ENCODE results near the gene LPIN2. TPM values are rescaled to one million over a fixed set of nuclear protein-coding genes. Genes with fewer than 3 reads are reported as not detected.

LPIN2 gene
- total and polyA plus RNA-seq, 7 experiments from 2014 or later = 58.8 to 133 (median 73.1) TPM

DNA sequence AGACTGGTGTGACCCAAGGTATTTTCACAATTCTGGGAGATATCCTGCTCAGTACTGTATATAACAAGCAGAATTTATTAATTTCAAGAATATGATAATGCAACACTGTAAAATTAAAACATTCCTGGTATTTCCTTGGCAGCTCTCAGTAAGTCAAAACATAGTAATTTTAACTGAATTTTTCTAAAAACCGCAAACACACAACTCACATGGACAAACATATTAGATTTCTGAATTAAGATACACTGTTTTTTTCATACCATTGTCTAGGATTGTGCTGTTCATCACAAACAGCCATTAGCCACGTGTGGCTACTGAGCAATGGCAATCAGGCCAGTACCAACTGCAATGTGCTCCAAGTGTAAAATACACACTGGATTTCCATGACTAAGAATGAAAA lies 29.6 kb downstream of the LPIN2 start:
- peak overlapping the region; percentile 78 to 94 (median 84) for H3K4me3 Mint-ChIP-seq
- intact Hi-C loops (cut with micrococcal nuclease) = loop anchor here in 1 of 2 donors (2.0 to 5.0 kb wide), 2 partner anchors 264 to 469 kb away; partner anchors contain the start of genes MYL12A and TGIF1
- H3K9me3 ChIP-seq (ENCODE audit: control insufficient read depth in 2 of 3, low read length in 3 of 3) = no peaks in the 10 kb centered on the region
- H3K27me3 ChIP-seq (ENCODE audit: control insufficient read depth in 2 of 2, insufficient read depth in 2 of 2, low read length in 2 of 2) = no peaks in the 10 kb centered on the region
- H3K4me1 Mint-ChIP-seq = peaks cover 45 to 79% (median 72%) of the 10 kb centered on the region in 7 donors
- ChIA-PET POLR2A (interaction anchor here (0.6 to 8.9 kb wide), 23 partner anchors 10 to 476 kb away, joined by 3 to 151 read pairs (median 5); partner anchors contain the start of genes LPIN2 and SMCHD1), CTCF (interaction anchor here (0.6 to 8.7 kb wide), 15 partner anchors 11 to 263 kb away, joined by 3 to 150 read pairs (median 6); no protein-coding TSS in a partner anchor)
- no peak overlapping the region for H3K4me3 ChIP-seq (ENCODE audit: low read length)
- no peaks in the 10 kb centered on the region for H3K36me3 ChIP-seq (ENCODE audit: control insufficient read depth in 2 of 3, insufficient read depth in 3 of 3, low read length in 3 of 3)
- peak overlapping the region; percentile 88 to 98 (median 94) for H3K27ac Mint-ChIP-seq
- H3K27ac ChIP-seq (ENCODE audit: low read depth, low read length) = peak overlapping the region; percentile 76
- peaks cover 0 to 33% (median 6%) of the 10 kb centered on the region in 5 donors for H3K36me3 Mint-ChIP-seq
- H3K9me3 Mint-ChIP-seq = no peaks in the 10 kb centered on the region
- ATAC-seq (no peak), DNase-seq (no peak)
- no peaks in the 10 kb centered on the region for H3K27me3 Mint-ChIP-seq
- H3K4me1 ChIP-seq (ENCODE audit: control insufficient read depth in 2 of 2, insufficient read depth in 2 of 2, low read length in 2 of 2) = peaks cover 43 to 53% of the 10 kb centered on the region in 2 donors

DNA sequence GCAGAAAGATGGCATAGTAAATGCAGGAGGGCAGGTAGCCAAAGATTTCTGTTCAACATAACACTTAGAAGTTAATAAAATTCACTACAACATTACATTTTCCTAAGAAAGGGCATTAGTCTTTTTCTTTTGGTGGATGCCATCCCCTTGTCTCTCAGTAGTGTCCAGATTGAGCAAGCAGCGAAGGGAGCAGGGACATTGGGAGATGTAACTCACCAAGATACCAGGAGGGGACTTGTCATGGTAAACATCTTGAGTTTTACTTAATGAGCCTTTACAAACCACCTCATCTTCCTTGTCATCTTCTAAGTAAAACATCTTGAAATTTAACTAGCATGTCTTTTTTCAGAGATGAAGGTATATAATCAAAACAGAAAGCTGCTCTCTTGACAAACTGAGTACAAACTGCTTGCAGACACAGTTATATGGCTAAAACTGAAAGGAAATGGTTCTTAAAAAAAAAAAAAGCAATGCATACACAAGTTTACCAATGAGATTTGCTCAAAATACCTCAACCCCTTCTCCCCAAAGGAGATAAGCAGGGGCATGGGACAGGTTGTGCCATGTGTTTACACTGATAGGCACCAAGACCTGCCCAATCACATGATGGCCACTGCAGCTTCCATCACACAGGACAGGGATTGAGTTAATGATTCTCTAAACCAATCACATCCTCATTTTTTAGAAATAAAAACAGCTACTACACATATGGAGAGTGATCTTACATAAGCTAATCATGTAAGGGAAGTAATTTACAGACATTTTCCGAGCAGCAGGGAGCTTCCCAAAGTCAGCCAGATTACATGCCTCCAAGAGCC lies 30.3 kb downstream of the LPIN2 start:
- Histone ChIP-seq H3K4me1 (ENCODE audit: control insufficient read depth in 2 of 2, insufficient read depth in 2 of 2, low read length in 2 of 2) (peaks cover 49 to 55% of the 10 kb centered on the region in 2 donors), H3K36me3 (ENCODE audit: control insufficient read depth in 2 of 3, insufficient read depth in 3 of 3, low read length in 3 of 3) (no peaks in the 10 kb centered on the region), H3K27me3 (ENCODE audit: control insufficient read depth in 2 of 2, insufficient read depth in 2 of 2, low read length in 2 of 2) (no peaks in the 10 kb centered on the region), H3K9me3 (ENCODE audit: control insufficient read depth in 2 of 3, low read length in 3 of 3) (no peaks in the 10 kb centered on the region), H3K27ac (ENCODE audit: low read depth, low read length) (peak overlapping the region; percentile 76), H3K4me3 (ENCODE audit: low read length) (peak overlapping the region; percentile 69)
- DNase-seq = peak in 6 of 9 donors; percentile 32 to 60 (median 46)
- no peaks in the 10 kb centered on the region for H3K27me3 Mint-ChIP-seq
- peak; percentile 16 for ATAC-seq
- no peaks in the 10 kb centered on the region for H3K9me3 Mint-ChIP-seq
- peaks cover 46 to 80% (median 73%) of the 10 kb centered on the region in 7 donors for H3K4me1 Mint-ChIP-seq
- ChIA-PET CTCF (interaction anchor here (0.6 to 8.7 kb wide), 16 partner anchors 12 to 263 kb away, joined by 3 to 150 read pairs (median 6); no protein-coding TSS in a partner anchor), POLR2A (interaction anchor here (0.6 to 8.9 kb wide), 27 partner anchors 11 to 476 kb away, joined by 3 to 151 read pairs (median 5); partner anchors contain the start of genes LPIN2 and SMCHD1)
- intact Hi-C loops (cut with micrococcal nuclease) = loop anchor here (1.0 to 5.0 kb wide), 3 partner anchors 22 to 470 kb away; partner anchors contain the start of genes MYL12A (in 1 of the 2) and TGIF1 (in 1 of the 2)
- peak overlapping the region; percentile 88 to 98 (median 94) for H3K27ac Mint-ChIP-seq
- peaks cover 0 to 32% (median 3%) of the 10 kb centered on the region in 5 donors for H3K36me3 Mint-ChIP-seq
- peak overlapping the region; percentile 78 to 94 (median 84) for H3K4me3 Mint-ChIP-seq

DNA sequence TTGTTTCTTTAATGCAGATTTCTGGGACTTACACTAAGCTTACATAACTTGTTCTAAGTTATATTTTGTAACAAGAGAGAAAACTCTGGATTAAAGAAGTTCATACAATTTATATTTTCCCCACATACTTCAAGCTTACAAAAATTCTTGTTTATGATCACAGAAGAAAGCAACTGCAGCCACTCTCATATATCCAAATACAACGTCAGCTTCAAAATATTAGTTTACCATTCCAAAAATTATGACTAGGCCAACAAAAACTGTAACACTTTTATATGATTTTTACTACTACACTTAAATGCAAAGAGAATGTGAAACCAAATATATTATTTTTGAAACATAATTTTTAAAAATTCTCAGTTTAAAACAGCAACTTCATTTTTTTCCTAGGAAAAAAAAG lies 30.9 kb downstream of the LPIN2 start:
- Mint-ChIP-seq H3K4me3 (peak overlapping the region; percentile 78 to 94 (median 84)), H3K27ac (peak overlapping the region; percentile 88 to 98 (median 94)), H3K27me3 (no peaks in the 10 kb centered on the region), H3K4me1 (peaks cover 51 to 82% (median 74%) of the 10 kb centered on the region in 7 donors), H3K9me3 (no peaks in the 10 kb centered on the region), H3K36me3 (peaks cover 0 to 34% (median 6%) of the 10 kb centered on the region in 5 donors)
- ChIA-PET POLR2A (interaction anchor here (0.6 to 8.9 kb wide), 12 partner anchors 10 to 467 kb away, joined by 4 to 151 read pairs (median 6); no protein-coding TSS in a partner anchor), CTCF (interaction anchor here (0.6 to 8.7 kb wide), 9 partner anchors 12 to 264 kb away, joined by 3 to 150 read pairs (median 9); no protein-coding TSS in a partner anchor)
- no peaks in the 10 kb centered on the region for H3K36me3 ChIP-seq (ENCODE audit: control insufficient read depth in 2 of 3, insufficient read depth in 3 of 3, low read length in 3 of 3)
- DNase-seq (no peak), ATAC-seq (no peak)
- intact Hi-C loops (cut with micrococcal nuclease) = loop anchor here (1.0 to 5.0 kb wide), 3 partner anchors 22 to 470 kb away; partner anchors contain the start of genes MYL12A (in 1 of the 2) and TGIF1 (in 1 of the 2)
- H3K4me1 ChIP-seq (ENCODE audit: control insufficient read depth in 2 of 2, insufficient read depth in 2 of 2, low read length in 2 of 2) = peaks cover 54 to 60% of the 10 kb centered on the region in 2 donors
- no peaks in the 10 kb centered on the region for H3K9me3 ChIP-seq (ENCODE audit: control insufficient read depth in 2 of 3, low read length in 3 of 3)
- peak overlapping the region; percentile 69 for H3K4me3 ChIP-seq (ENCODE audit: low read length)
- H3K27ac ChIP-seq (ENCODE audit: low read depth, low read length) = peak overlapping the region; percentile 76
- H3K27me3 ChIP-seq (ENCODE audit: control insufficient read depth in 2 of 2, insufficient read depth in 2 of 2, low read length in 2 of 2) = no peaks in the 10 kb centered on the region

DNA sequence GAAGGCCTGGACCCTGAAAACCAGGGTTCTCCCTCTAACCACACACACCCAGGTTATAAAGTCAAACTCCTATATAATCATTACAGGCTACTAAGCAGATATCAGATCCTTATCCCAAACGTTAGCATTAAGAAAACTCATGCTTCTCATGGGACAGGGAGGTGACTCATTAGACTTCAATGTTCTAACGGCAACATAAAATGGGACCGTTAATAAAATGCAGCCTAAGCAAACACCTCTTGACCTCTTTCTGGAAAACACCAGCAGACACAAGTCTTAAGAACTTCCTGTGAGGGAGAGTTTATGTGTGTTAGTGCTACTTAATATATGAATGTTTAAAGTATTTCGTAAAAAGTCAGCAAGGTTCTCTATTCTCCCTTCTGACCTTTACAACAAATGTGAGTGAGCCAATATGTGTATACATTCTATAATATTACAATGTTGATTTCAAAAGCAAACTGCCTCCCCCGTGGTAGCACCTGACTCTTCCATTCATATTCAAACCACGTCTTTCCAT lies 31.7 kb downstream of the LPIN2 start:
- peak overlapping the region; percentile 76 for H3K27ac ChIP-seq (ENCODE audit: low read depth, low read length)
- peak overlapping the region; percentile 69 for H3K4me3 ChIP-seq (ENCODE audit: low read length)
- Mint-ChIP-seq H3K4me1 (peaks cover 55 to 88% (median 78%) of the 10 kb centered on the region in 7 donors), H3K27me3 (no peaks in the 10 kb centered on the region), H3K36me3 (peaks cover 0 to 38% (median 8%) of the 10 kb centered on the region in 5 donors), H3K9me3 (no peaks in the 10 kb centered on the region), H3K27ac (peak overlapping the region; percentile 88 to 98 (median 94)), H3K4me3 (peak overlapping the region; percentile 78 to 94 (median 84))
- ATAC-seq = peak; percentile 48
- no peaks in the 10 kb centered on the region for H3K9me3 ChIP-seq (ENCODE audit: control insufficient read depth in 2 of 3, low read length in 3 of 3)
- no peaks in the 10 kb centered on the region for H3K27me3 ChIP-seq (ENCODE audit: control insufficient read depth in 2 of 2, insufficient read depth in 2 of 2, low read length in 2 of 2)
- POLR2A ChIA-PET = interaction anchor here (0.9 to 14.4 kb wide), 14 partner anchors 9 to 267 kb away, joined by 4 to 335 read pairs (median 8); no protein-coding TSS in a partner anchor
- DNase-seq = no peak
- H3K4me1 ChIP-seq (ENCODE audit: control insufficient read depth in 2 of 2, insufficient read depth in 2 of 2, low read length in 2 of 2) = peaks cover 61 to 64% of the 10 kb centered on the region in 2 donors
- no peaks in the 10 kb centered on the region for H3K36me3 ChIP-seq (ENCODE audit: control insufficient read depth in 2 of 3, insufficient read depth in 3 of 3, low read length in 3 of 3)
- intact Hi-C loops (cut with micrococcal nuclease) = loop anchor here in 1 of 2 donors (5.0 kb wide), 1 partner anchor 471 kb away; the partner anchor contains the start of gene TGIF1
- CTCF ChIA-PET = interaction anchor here (0.9 to 8.7 kb wide), 6 partner anchors 11 to 50 kb away, joined by 4 to 150 read pairs (median 10); no protein-coding TSS in a partner anchor

DNA sequence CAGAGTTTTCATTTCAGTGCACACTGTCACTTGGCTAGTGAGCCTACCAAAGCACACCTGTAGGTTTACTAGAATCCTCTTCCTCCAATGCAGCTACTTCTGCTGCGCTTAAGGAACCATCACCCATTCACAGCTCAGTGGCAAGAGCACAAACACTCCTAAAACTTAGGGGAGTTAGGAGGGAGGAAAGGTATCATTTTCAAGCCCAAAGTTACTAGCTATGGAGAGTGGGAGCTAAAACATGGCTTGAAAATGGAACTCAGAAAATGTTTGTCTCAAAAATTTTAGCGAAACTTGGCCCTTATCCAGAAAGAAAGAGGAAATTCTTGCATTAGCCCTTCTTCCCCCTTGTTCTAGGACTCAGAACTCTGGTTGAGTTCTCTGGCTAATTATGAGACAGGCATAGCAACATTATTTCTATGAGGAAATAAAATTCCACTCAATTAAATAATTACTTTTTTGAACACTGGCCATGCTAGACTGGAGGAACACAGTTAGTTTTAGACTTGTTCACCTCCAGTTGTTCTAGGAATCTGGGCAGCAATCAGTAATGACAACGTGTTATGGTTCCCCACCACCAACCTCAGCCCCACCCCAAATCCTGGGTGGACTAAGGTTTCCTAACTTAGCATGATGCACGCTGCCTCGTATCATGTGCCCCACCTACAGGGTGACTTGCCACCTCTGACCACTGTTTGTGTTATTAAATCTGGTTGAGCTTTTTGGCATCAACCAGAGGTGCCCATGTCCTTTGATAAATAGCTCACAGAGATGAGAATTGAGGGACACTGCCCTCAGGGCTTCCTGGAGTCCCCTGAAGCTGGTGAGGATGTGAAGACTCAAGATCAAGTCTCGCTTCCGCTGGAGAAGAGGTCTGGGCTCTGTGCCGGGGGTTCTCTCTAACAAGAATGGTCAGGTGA lies 32.8 kb downstream of the LPIN2 start:
- intact Hi-C loops (cut with micrococcal nuclease) = loop anchor here (1.0 to 5.0 kb wide), 2 partner anchors 8 to 472 kb away; partner anchors contain the start of gene TGIF1 (in 1 of the 2)
- H3K4me1 Mint-ChIP-seq = peaks cover 61 to 85% (median 77%) of the 10 kb centered on the region in 7 donors
- no peaks in the 10 kb centered on the region for H3K9me3 Mint-ChIP-seq
- Histone ChIP-seq H3K36me3 (ENCODE audit: control insufficient read depth in 2 of 3, insufficient read depth in 3 of 3, low read length in 3 of 3) (no peaks in the 10 kb centered on the region), H3K27me3 (ENCODE audit: control insufficient read depth in 2 of 2, insufficient read depth in 2 of 2, low read length in 2 of 2) (no peaks in the 10 kb centered on the region), H3K27ac (ENCODE audit: low read depth, low read length) (peak overlapping the region; percentile 76), H3K9me3 (ENCODE audit: control insufficient read depth in 2 of 3, low read length in 3 of 3) (no peaks in the 10 kb centered on the region), H3K4me3 (ENCODE audit: low read length) (peak overlapping the region; percentile 69), H3K4me1 (ENCODE audit: control insufficient read depth in 2 of 2, insufficient read depth in 2 of 2, low read length in 2 of 2) (peaks cover 61 to 62% of the 10 kb centered on the region in 2 donors)
- peaks cover 0 to 41% (median 10%) of the 10 kb centered on the region in 5 donors for H3K36me3 Mint-ChIP-seq
- ChIA-PET CTCF (interaction anchor here (0.8 to 2.5 kb wide), 11 partner anchors 10 to 266 kb away, joined by 3 to 17 read pairs (median 4); no protein-coding TSS in a partner anchor), POLR2A (interaction anchor here (0.7 to 14.4 kb wide), 11 partner anchors 12 to 83 kb away, joined by 3 to 335 read pairs (median 4); no protein-coding TSS in a partner anchor)
- peak overlapping the region; percentile 78 to 94 (median 84) for H3K4me3 Mint-ChIP-seq
- ATAC-seq = peak; percentile 60
- DNase-seq = peak in 3 of 9 donors; percentile 46 to 49 (median 49)
- peak overlapping the region; percentile 88 to 98 (median 94) for H3K27ac Mint-ChIP-seq
- no peaks in the 10 kb centered on the region for H3K27me3 Mint-ChIP-seq

Data from naive thymus-derived CD4-positive, alpha-beta T cell (primary cell).